HL-60 (cell line): ENCODE results near the gene RSBN1L.

Source experiments
- DNase-seq, 2 experiments: peaks; one replicate each; pipeline ENCODE4 v3.0.0-alpha.2; 2010 to 2020; ENCODE audit warnings: low read depth in 1 of 2, low spot score in 1 of 2
- H3K27ac ChIP-seq: fragments of 250-450 bp; sonication (Bioruptor Pico); replicated peaks from 2 replicates; pipeline ENCODE4 v1.5.1; 2020; ENCODE audit warnings: mild to moderate bottlenecking, moderate library complexity
- H3K27me3 ChIP-seq: fragments of 250-450 bp; sonication (Bioruptor Pico); 2 replicates; pipeline ENCODE4 v1.5.1; 2021; ENCODE audit warnings: mild to moderate bottlenecking, moderate library complexity; ENCODE audit not compliant: insufficient read depth, poor library complexity, severe bottlenecking
- H3K4me3 ChIP-seq: replicated peaks from 2 replicates; pipeline ENCODE4 v1.5.1; 2011; ENCODE audit warnings: mild to moderate bottlenecking, control low read depth, low read length; ENCODE audit not compliant: insufficient read depth
- CTCF ChIP-seq: IDR thresholded peaks from one replicate; pipeline ENCODE4 v1.5.1; 2011; ENCODE audit warnings: low read length, control low read depth, inconsistent platforms; ENCODE audit not compliant: insufficient read depth
- GABPA ChIP-seq: IDR thresholded peaks from 2 replicates; pipeline ENCODE4 v1.6.1; 2012; ENCODE audit warnings: low read depth
- POLR2AphosphoS5 ChIP-seq: IDR thresholded peaks from 2 replicates; pipeline ENCODE4 v1.6.1; 2012; ENCODE audit warnings: low read depth
- REST ChIP-seq: IDR thresholded peaks from 2 replicates; pipeline ENCODE4 v1.6.1; 2012; ENCODE audit warnings: low read depth; ENCODE audit not compliant: insufficient replicate concordance
- SPI1 ChIP-seq: IDR thresholded peaks from 2 replicates; pipeline ENCODE4 v1.6.1; 2012; ENCODE audit warnings: low read depth, mild to moderate bottlenecking, borderline replicate concordance

The RSBN1L gene

GRCh38 chr7:77740257-77740656 is 44.0 kb downstream of the RSBN1L start:
- Histone ChIP-seq H3K27ac (no peak overlapping the region), H3K27me3 (no peaks in the 10 kb centered on the region), H3K4me3 (no peak overlapping the region)
- no peak for DNase-seq
- TF ChIP-seq SPI1 = no peak
- no peak for TF ChIP-seq CTCF
- TF ChIP-seq POLR2AphosphoS5 = no peak
- no peak for TF ChIP-seq REST
- no peak for TF ChIP-seq GABPA

GRCh38 chr7:77743518-77743917 is 47.3 kb downstream of the RSBN1L start:
- Histone ChIP-seq H3K4me3 (no peak overlapping the region), H3K27ac (no peak overlapping the region), H3K27me3 (no peaks in the 10 kb centered on the region)
- TF ChIP-seq CTCF (no peak), SPI1 (no peak), REST (no peak), GABPA (no peak), POLR2AphosphoS5 (no peak)
- DNase-seq = no peak

GRCh38 chr7:77745746-77746145 is 49.5 kb downstream of the RSBN1L start:
- H3K27me3 ChIP-seq = no peaks in the 10 kb centered on the region
- no peak overlapping the region for H3K27ac ChIP-seq
- H3K4me3 ChIP-seq = no peak overlapping the region
- no peak for DNase-seq
- TF ChIP-seq SPI1 (no peak), REST (no peak), CTCF (no peak)
